Fibroblast of gingiva (primary cell): ENCODE measurements around the gene MACROD2.
A peak's percentile ranks its signal among the peaks of the same experiment; 100 is the strongest.

Experiments
- DNase-seq: peaks from one replicate; pipeline ENCODE4 v3.0.0-alpha.2; 2011; ENCODE audit warnings: low read depth

Gene MACROD2

GRCh38 chr20:14531786-14532185 is 536.5 kb downstream of the MACROD2 start:
- no peak for DNase-seq

- peak; percentile 29 for DNase-seq
These were observed 541.4 kb downstream of the MACROD2 start for GRCh38 chr20:14536738-14537137.

- no peak for DNase-seq
These were observed 543.1 kb downstream of the MACROD2 start for GRCh38 chr20:14538433-14538832.

- DNase-seq: no peak
These were observed 547.7 kb downstream of the MACROD2 start for GRCh38 chr20:14543040-14543439.

- no peak for DNase-seq
These were observed 549.4 kb downstream of the MACROD2 start for GRCh38 chr20:14544688-14545087.

GRCh38 chr20:14550655-14551054 is 555.3 kb downstream of the MACROD2 start:
- no peak for DNase-seq

- DNase-seq: peak; percentile 26
These were observed 558.6 kb downstream of the MACROD2 start for GRCh38 chr20:14553774-14554534.

GRCh38 chr20:14555676-14556075 is 560.4 kb downstream of the MACROD2 start:
- no peak for DNase-seq

GRCh38 chr20:14556206-14556605 is 560.9 kb downstream of the MACROD2 start:
- no peak for DNase-seq

GRCh38 chr20:14559612-14560011 is 564.3 kb downstream of the MACROD2 start:
- no peak for DNase-seq

- peak; percentile 60 for DNase-seq
These were observed 566.5 kb downstream of the MACROD2 start for GRCh38 chr20:14561741-14562221.

GRCh38 chr20:14562981-14563380 is 567.7 kb downstream of the MACROD2 start:
- DNase-seq: no peak

- DNase-seq: peak; percentile 76
These were observed 571.2 kb downstream of the MACROD2 start for GRCh38 chr20:14566505-14566904.

- DNase-seq: no peak
These were observed 572.9 kb downstream of the MACROD2 start for GRCh38 chr20:14568225-14568624.

- DNase-seq: no peak
These were observed 573.4 kb downstream of the MACROD2 start for GRCh38 chr20:14568701-14569100.

GRCh38 chr20:14569641-14570040 is 574.3 kb downstream of the MACROD2 start:
- DNase-seq: no peak

GRCh38 chr20:14570811-14571210 is 575.5 kb downstream of the MACROD2 start:
- no peak for DNase-seq

- no peak for DNase-seq
These were observed 578.4 kb downstream of the MACROD2 start for GRCh38 chr20:14573676-14574075.

- DNase-seq: no peak
These were observed 581.0 kb downstream of the MACROD2 start for GRCh38 chr20:14576196-14576877.

- peak; percentile 21 for DNase-seq
These were observed 585.2 kb downstream of the MACROD2 start for GRCh38 chr20:14580418-14581074.

- DNase-seq: no peak
These were observed 586.4 kb downstream of the MACROD2 start for GRCh38 chr20:14581731-14582130.

- peak; percentile 14 for DNase-seq
These were observed 587.5 kb downstream of the MACROD2 start for GRCh38 chr20:14582855-14583254.

GRCh38 chr20:14583413-14583812 is 588.1 kb downstream of the MACROD2 start:
- no peak for DNase-seq
